Renal cortical epithelial cell (primary cell): ENCODE measurements around the gene TLL2. TPM values are rescaled to one million over a fixed set of nuclear protein-coding genes. Genes with fewer than 3 reads are reported as not detected.

Source experiments
- DNase-seq: peaks from one replicate; pipeline ENCODE4 v3.0.0-alpha.2; 2011; ENCODE audit warnings: low read depth
- total RNA-seq: library from RNA; depleted of rRNA; stranded (reverse); fragments of >200 nt; gene quantifications from 2 replicates; pipeline ENCODE4 v1.2.3, GENCODE V29; 2014

Gene TLL2
- total RNA-seq, 1 donor from 2014 or later, result 21.4 TPM

- no peak for DNase-seq
These were observed 91.7 kb downstream of the TLL2 start for GRCh38 chr10:96421995-96422394.

- DNase-seq, result no peak
These were observed 93.3 kb downstream of the TLL2 start for GRCh38 chr10:96420228-96421009.

- no peak for DNase-seq
These were observed 94.4 kb downstream of the TLL2 start for GRCh38 chr10:96419351-96419750.

GRCh38 chr10:96418582-96418981 lies 95.1 kb downstream of the TLL2 start:
- no peak for DNase-seq

- DNase-seq, result peak; percentile 64
These were observed 96.3 kb downstream of the TLL2 start for GRCh38 chr10:96417441-96417840.

GRCh38 chr10:96416643-96417042 lies 97.1 kb downstream of the TLL2 start:
- peak; percentile 2 for DNase-seq

GRCh38 chr10:96415891-96416554 lies 97.7 kb downstream of the TLL2 start:
- DNase-seq, result peak; percentile 83

- no peak for DNase-seq
These were observed 98.4 kb downstream of the TLL2 start for GRCh38 chr10:96415150-96415890.

GRCh38 chr10:96414303-96414702 lies 99.4 kb downstream of the TLL2 start:
- no peak for DNase-seq

GRCh38 chr10:96413151-96413787 lies 100.5 kb downstream of the TLL2 start:
- peak; percentile 8 for DNase-seq

GRCh38 chr10:96411716-96412320 lies 101.9 kb downstream of the TLL2 start:
- no peak for DNase-seq

GRCh38 chr10:96410296-96410695 lies 103.4 kb downstream of the TLL2 start:
- DNase-seq, result no peak

- DNase-seq, result no peak
These were observed 105.5 kb downstream of the TLL2 start for GRCh38 chr10:96408201-96408600.

GRCh38 chr10:96407560-96408069 lies 106.1 kb downstream of the TLL2 start:
- no peak for DNase-seq

- no peak for DNase-seq
These were observed 107.6 kb downstream of the TLL2 start for GRCh38 chr10:96406091-96406490.

- DNase-seq, result no peak
These were observed 111.1 kb downstream of the TLL2 start for GRCh38 chr10:96402417-96403305.

GRCh38 chr10:96401036-96401435 lies 112.7 kb downstream of the TLL2 start:
- no peak for DNase-seq

- no peak for DNase-seq
These were observed 113.3 kb downstream of the TLL2 start for GRCh38 chr10:96400465-96400864.

GRCh38 chr10:96397902-96398301 lies 115.8 kb downstream of the TLL2 start:
- DNase-seq, result no peak
